Gastrocnemius medialis (tissue), 4 donors: ENCODE data around the gene XIRP1.

Experiments used
- CTCF ChIP-seq, 5 experiments: fragments of 450-650 bp in 3 of 5; fragments of 200-600 bp in 2 of 5; sonication (generic) in 2 of 5; IDR thresholded peaks in 4 of 5; conservative IDR thresholded peaks in 1 of 5; 1 replicate in 4 of 5; 2 replicates in 1 of 5; pipeline ENCODE4 v1.5.1; 2016 to 2019; ENCODE audit warnings: antibody characterized with exemption in 5 of 5, mild to moderate bottlenecking in 3 of 5, moderate library complexity in 3 of 5
- POLR2A ChIP-seq, 2 donors: fragments of 450-650 bp; IDR thresholded peaks; one replicate each; pipeline ENCODE4 v1.6.1; 2017; ENCODE audit warnings: antibody characterized with exemption in 2 of 2, mild to moderate bottlenecking in 2 of 2, moderate library complexity in 2 of 2

GRCh38 chr3:39146083-39146501 lies 46.3 kb downstream of the XIRP1 start:
- TF ChIP-seq CTCF (IDR thresholded peaks at IDR 0.05 in 4 of 5, conservative IDR thresholded peaks at IDR 0.05 in 1 of 5) (peak in 1 of 5 experiments; percentile 27), POLR2A (IDR thresholded peaks at IDR 0.05) (no peak)
